Putamen (tissue), 1 donor: ENCODE data around the gene SRP9.
A peak's percentile ranks its signal among the peaks of the same experiment; 100 is the strongest.
"Not testable (repeated sequence)": the region's sequence is repeated elsewhere in the genome, so short reads cannot be mapped to it uniquely, and the experiment has no call there.

ENCODE experiments used
- DNase-seq: peaks from one replicate; pipeline ENCODE4 v3.0.0-alpha.2; 2016; ENCODE audit warnings: low spot score

SRP9 gene

GRCh38 chr1:225815526-225816178 lies 38.0 kb downstream of the SRP9 start:
- no peak for DNase-seq

DNA sequence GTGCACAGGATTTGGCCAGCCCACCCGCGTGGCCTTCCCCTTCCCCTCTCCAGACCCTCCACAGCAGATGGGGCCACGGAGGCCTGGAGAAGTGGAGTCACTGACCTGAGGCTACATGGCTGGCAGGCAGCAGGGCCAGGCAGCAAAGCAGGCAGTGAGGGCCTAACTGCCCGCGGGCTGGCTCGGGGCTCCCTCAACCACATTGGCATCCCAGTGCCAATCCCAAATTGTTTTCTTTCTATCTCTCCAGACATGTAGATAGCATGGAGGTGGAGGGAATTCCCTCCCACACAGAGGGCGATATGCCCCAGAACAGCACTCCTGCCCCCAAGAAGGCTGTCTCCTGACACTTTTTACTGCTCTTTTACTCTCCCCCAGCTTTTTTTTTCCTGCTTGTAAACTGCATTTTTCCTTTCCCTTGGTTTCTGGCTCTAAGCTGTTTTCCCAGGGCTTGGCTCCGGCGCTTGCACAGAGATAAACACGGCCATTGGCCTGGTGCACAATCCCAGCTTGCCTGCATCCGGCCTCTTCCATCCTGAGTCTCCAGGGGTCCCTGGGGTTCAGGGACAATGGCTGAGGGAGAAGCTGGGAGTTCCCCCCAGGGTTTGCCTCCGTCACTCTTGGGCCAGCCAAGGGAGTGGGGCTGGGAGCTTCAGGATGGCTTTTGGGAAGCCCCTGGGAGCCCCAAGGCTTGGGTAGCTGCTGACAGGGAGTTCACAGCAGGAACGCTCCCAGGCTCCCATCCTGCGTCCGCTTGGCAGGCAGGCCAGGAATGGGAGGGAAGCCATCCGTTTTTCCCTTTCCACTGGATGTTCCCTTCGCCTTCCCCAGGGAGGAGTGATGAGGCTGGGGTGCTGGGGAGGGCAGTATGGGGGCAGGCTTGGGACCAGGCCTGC lies 39.3 kb downstream of the SRP9 start:
- DNase-seq, result peak; percentile 50

DNA sequence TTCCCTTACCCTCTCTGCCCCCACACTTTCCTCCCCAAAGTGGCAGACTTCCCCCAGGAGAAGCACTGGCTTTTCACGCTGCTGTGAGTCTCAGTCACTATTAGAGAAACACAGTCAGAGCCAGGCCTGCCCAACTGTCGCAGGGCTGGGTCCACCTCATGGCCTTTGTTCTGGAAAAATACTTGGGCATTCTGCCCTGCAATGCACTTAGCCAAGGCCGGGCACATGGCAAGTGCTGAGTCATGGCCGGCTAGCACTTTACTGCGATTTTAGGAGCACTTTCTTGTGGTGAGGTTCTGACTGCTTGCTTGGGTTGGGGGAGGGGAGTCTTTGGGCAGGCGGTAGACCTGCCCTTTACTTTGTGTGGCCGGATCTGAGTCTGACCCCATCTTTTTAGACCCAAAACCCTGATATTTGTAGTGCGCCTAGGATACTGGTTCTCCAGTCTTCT lies 40.0 kb downstream of the SRP9 start:
- DNase-seq, result peak; percentile 86

DNA sequence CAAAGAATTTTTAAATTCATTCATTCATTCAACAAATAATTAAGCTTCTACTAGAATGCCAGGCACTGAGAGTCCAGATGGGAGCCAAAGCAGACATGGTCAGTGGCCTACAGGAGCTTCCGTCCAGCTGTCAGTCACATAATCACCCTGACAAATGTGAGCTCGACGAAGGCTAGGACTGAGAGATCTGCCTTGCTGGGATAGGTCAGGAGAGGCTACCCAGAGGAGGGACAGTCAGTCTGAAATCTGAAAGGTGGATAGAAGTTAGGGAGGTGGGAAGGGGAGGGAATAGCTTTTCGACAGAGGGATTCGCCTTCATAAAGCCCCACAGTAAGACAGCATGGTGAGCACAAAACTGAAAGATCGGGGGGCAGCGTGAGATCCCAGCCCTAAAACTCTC lies 40.6 kb downstream of the SRP9 start:
- DNase-seq, result no peak

DNA sequence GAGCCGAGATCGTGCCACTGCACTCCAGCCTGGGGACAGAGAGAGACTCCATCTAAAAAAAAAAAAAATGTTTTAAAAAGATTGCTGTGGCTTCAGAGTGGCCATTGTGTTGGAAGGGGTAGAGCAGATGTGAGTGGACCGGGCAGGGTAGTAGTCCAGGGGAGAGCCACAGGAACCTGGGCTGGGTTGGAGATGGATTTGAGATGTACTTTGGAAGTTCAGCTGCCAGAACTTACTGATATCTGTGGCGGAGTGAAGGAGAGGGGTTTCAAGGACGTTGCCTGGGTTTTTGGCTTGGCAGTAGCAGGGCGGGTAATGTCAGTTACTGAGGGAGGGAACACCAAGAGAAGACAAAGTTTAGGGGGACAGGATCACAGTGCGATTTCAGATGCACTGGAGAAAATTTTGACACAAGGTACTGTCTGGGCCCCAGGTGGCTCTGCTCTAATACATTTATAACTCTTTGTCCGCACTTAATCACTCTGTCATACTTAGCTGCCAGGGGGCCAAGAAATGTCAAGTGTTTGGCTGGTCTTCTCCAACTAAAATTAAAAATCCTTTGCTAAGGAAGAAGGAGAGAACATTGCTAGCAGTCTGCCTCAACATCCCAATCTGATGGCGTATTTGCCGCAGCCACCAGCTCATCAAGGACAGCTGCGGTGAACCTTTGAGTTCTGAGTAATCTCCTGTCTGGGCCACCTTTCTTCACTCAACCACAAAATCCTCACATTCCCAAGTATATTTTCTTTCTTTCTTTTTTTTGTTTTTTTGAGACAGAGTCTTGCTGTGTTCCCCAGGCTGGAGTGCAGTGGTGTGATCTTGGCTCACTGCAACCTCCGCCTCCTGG lies 41.9 kb downstream of the SRP9 start:
- DNase-seq, result no peak

DNA sequence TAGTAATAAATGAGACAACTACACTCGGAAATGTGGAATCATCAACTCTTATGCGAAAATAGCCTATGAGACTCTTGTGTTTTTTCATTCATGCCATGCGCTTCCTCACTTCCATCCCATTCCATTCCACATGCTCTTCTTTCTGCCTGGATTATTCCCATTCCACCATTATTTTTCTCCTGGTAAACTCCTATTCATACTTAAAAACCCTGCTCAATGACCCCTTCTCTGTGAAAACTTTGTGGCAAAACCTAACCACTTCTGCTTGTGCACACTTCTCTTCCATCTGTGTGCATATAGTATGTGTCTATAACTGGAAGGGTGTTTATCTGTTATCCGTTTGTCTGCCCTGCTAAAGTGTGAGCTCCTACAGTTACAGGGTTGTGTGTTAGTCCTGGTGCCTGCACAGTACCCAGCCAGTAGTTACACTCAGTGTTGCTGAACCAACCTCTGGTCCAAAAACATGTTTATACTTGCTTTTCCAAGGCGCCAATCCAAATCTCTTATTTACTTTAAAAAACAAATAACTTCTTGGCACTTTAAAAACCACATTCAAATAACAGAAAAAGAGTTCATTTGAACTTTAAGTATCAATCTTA lies 43.0 kb downstream of the SRP9 start:
- no peak for DNase-seq

DNA sequence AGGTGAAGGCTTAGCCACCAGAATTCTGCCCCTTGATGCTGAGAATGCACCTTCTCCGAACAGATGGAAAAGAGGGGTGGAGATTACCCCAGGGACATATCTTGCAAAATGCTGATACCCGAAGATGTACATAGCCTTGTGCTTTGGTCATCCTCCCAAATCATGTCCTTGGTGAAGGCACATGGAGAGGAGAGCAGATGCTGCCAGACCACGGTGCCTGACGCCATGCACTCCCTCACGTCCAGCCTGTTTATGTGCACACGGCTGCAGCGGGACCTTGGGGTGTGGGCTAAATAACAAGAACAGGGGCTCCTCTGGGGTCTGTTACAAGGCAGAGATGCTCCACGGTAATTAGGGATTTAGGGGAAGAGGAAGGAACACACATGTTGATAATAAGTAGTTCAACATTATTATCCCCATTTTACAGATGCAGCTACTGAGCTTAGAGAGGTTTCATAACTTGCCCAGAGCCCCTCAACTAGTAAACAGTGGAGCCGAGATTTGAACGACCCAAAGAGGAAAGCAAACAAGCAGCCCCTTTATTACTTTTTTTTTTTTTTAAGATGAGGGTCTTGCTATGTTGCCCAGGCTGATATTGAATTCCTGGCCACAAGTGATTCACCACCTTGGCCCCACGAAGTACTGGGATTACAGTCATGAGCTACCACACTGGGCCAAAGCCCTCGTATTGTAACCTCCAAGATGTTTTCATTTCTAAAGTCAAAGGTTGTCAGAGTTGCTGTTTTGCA lies 45.2 kb downstream of the SRP9 start:
- no peak for DNase-seq

- no peak for DNase-seq
Observed at GRCh38 chr1:225823811-225824261, 46.2 kb downstream of the SRP9 start.

- DNase-seq, result no peak
Observed at GRCh38 chr1:225824533-225824941, 46.9 kb downstream of the SRP9 start.

GRCh38 chr1:225825078-225825477 lies 47.5 kb downstream of the SRP9 start:
- DNase-seq, result no peak

GRCh38 chr1:225825607-225826007 lies 48.0 kb downstream of the SRP9 start:
- no peak for DNase-seq

GRCh38 chr1:225827076-225827475 lies 49.5 kb downstream of the SRP9 start:
- no peak for DNase-seq

DNA sequence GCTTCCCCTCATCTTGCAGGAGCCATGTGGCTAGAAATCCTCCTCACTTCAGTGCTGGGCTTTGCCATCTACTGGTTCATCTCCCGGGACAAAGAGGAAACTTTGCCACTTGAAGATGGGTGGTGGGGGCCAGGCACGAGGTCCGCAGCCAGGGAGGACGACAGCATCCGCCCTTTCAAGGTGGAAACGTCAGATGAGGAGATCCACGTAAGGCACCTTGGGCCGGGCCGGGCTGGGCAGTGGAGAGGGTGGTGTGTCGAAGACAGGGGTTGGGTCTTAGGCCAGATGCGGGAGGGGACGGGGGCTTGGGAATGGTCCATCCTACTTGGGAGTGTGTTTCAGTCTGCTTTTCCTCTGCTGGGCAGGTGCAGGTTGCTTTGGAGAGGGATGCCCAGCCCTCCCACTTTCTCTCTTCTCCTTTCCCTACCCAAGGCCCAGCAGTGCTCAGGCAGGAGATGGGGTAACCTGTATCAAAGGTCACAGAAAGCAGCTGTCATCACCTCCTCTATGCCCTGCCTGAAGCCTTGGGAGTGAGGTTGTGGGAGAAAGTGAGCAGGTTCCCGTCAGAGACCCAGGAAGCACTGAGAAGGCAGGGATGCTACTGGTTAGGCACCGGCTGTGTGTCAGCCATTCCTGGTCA lies 51.2 kb downstream of the SRP9 start:
- no peak for DNase-seq

DNA sequence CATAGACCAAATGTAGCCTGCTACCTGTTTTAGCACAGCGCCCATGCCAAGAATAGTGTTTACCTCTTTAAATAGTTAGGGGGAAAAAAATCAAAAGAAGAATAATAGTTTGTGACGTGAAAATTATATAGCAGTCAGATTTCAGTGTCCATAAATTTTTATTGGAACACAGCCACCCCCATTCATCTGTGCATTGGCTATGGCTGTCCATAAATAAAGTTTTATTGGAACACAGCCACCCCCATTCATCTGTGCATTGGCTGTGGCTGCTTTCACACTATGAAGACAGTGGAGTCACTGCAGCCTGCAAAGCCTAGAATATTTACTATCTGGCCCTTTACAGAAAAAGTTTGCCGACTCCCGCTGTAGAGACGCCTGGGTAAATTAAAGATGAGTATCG lies 53.2 kb downstream of the SRP9 start:
- no peak for DNase-seq

- DNase-seq, result no peak
Observed at GRCh38 chr1:225834417-225835329, 57.0 kb downstream of the SRP9 start.

DNA sequence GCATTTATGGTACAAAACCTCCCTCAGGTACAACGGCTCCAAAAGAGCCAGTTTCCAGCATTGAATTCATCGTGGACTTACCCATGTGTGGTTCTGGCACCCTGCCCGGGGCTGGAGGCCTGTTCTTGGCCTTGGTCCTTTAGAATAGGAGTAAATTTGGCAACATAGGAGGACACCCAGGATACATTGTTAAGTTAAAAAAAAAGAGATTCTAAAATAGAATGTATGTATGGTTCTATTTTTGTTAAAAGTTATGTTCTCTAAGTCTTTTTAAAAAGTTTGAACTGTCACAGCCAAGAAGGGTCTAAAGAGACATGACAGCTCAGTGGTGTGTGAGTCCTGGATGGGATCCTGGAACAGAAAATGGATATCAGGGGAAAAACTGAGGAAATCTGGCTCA lies 58.2 kb downstream of the SRP9 start:
- no peak for DNase-seq

DNA sequence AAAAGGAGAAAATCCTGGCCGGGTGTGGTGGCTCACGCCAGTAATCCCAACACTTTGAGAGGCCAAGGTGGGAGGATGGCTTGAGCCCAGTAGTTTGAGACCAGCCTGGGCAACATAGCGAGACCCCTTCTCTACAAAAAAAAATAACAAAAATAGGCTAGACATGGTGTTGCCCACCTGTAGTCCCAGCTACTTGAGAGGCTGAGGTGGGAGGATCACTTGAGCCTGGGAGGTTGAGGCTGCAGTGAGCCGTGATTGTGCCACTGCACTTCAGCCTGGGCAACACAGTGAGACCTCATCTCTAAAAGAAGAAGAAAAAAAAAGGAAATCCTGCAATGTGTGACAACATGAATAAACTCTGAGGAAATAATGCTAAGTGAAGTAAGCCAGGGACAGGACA lies 58.7 kb downstream of the SRP9 start:
- DNase-seq, result not testable (repeated sequence)

DNA sequence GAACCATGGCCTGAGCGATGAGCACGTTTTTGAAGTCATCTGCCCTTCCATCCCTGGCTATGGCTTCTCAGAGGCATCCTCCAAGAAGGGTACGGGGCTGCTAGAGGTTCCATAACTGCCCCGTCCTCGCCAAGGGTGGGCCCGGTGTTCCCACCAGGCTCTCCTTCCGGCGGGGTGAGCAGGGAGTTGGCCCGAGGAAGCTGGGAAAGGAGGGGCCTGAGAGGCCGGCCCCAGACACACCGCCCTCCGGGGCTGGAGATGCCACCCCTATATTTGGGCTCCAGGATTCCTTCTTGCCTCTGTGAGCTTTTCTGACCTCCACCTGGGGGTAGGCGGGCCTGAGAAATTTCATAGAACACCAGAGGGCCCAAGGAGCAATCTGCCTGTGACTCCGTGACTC lies 61.2 kb downstream of the SRP9 start:
- no peak for DNase-seq
